Mesothelial cell of epicardium (in vitro differentiated cells): Measurements from ENCODE around the gene PARD3. TPM values are rescaled to one million over a fixed set of nuclear protein-coding genes. Genes with fewer than 3 reads are reported as not detected.

Experiments
- DNase-seq, 2 experiments: peaks; one replicate each; pipeline ENCODE4 v3.0.0; 2021; ENCODE audit warnings: low spot score in 2 of 2; ENCODE audit not compliant: unreplicated experiment in 2 of 2
- H3K27ac Mint-ChIP-seq: 2 replicates; pipeline ENCODE4 v1.8.0; 2021; ENCODE audit warnings: mixed read lengths
- H3K27me3 Mint-ChIP-seq: 2 replicates; pipeline ENCODE4 v1.8.0; 2021; ENCODE audit warnings: low read depth, mixed read lengths
- H3K36me3 Mint-ChIP-seq: 2 replicates; pipeline ENCODE4 v1.8.0; 2021; ENCODE audit warnings: mixed read lengths
- H3K4me1 Mint-ChIP-seq: 2 replicates; pipeline ENCODE4 v1.8.0; 2021; ENCODE audit warnings: mixed read lengths
- H3K4me3 Mint-ChIP-seq: 2 replicates; pipeline ENCODE4 v1.8.0; 2021; ENCODE audit warnings: mild to moderate bottlenecking, moderate library complexity, mixed read lengths
- H3K9me3 Mint-ChIP-seq: 2 replicates; pipeline ENCODE4 v1.8.0; 2021; ENCODE audit warnings: mixed read lengths
- CTCF ChIP-seq: fragments of 200-600 bp; sonication (generic); IDR thresholded peaks from one replicate; pipeline ENCODE4 v1.5.0; 2021; ENCODE audit warnings: antibody characterized with exemption; ENCODE audit not compliant: unreplicated experiment
- total RNA-seq: library from RNA; stranded (reverse); gene quantifications from 3 replicates; pipeline ENCODE4 v1.2.1, GENCODE V29; 2021

PARD3 gene
- total RNA-seq, 1 donor from 2014 or later = 73.2 TPM

DNA sequence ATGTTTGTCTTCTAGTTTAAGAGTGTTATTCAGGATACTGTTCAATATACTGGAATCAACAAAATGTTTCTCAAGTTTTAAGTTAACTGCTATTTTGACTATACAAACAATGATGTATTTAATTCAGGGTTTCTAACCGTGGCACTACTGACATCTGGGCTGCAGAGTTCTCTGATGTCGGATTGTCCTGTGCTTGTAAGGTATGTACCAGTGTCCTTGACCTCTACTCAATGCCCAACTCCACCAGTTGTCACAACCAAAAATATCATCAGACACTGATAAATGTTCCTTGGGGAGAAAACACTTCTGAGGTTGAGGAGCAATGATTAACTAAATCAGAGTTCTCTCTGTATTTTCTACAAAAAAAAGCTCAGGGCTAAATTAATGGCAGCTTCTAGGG is 301.5 kb downstream of the PARD3 start:
- no peak for TF ChIP-seq CTCF
- H3K27me3 Mint-ChIP-seq = no peaks in the 10 kb centered on the region
- no peak overlapping the region for H3K4me3 Mint-ChIP-seq

GRCh38 chr10:34507217-34507616 is 307.9 kb downstream of the PARD3 start:
- Mint-ChIP-seq H3K4me1 (peaks cover 3% of the 10 kb centered on the region), H3K27ac (no peak overlapping the region), H3K9me3 (no peaks in the 10 kb centered on the region), H3K36me3 (no peaks in the 10 kb centered on the region), H3K4me3 (no peak overlapping the region), H3K27me3 (no peaks in the 10 kb centered on the region)
- DNase-seq = no peak
- no peak for TF ChIP-seq CTCF

More for the DNA sequence above, 301.5 kb downstream of the PARD3 start:
- peaks cover 4% of the 10 kb centered on the region for H3K4me1 Mint-ChIP-seq
- peaks cover 23% of the 10 kb centered on the region for H3K36me3 Mint-ChIP-seq
- DNase-seq = no peak
- H3K27ac Mint-ChIP-seq = no peak overlapping the region
- peaks cover 9% of the 10 kb centered on the region for H3K9me3 Mint-ChIP-seq

GRCh38 chr10:34506786-34507185 is 308.3 kb downstream of the PARD3 start:
- no peak for TF ChIP-seq CTCF
- peaks cover 4% of the 10 kb centered on the region for H3K36me3 Mint-ChIP-seq
- no peak overlapping the region for H3K27ac Mint-ChIP-seq
- H3K4me1 Mint-ChIP-seq = peaks cover 3% of the 10 kb centered on the region
- H3K4me3 Mint-ChIP-seq = no peak overlapping the region
- H3K27me3 Mint-ChIP-seq = no peaks in the 10 kb centered on the region
- no peaks in the 10 kb centered on the region for H3K9me3 Mint-ChIP-seq
- no peak for DNase-seq

- Mint-ChIP-seq H3K9me3 (no peaks in the 10 kb centered on the region), H3K4me1 (peaks cover 3% of the 10 kb centered on the region)
Observed at GRCh38 chr10:34505338-34505737, 309.8 kb downstream of the PARD3 start.

GRCh38 chr10:34504534-34504933 is 310.6 kb downstream of the PARD3 start:
- Mint-ChIP-seq H3K9me3 (no peaks in the 10 kb centered on the region), H3K4me1 (peaks cover 8% of the 10 kb centered on the region), H3K4me3 (no peak overlapping the region), H3K36me3 (peaks cover 6% of the 10 kb centered on the region), H3K27ac (peak overlapping the region; percentile 62), H3K27me3 (no peaks in the 10 kb centered on the region)
- no peak for TF ChIP-seq CTCF
- DNase-seq = no peak

More at GRCh38 chr10:34505338-34505737, 309.8 kb downstream of the PARD3 start:
- DNase-seq = no peak
- H3K4me3 Mint-ChIP-seq = no peak overlapping the region
- peaks cover 6% of the 10 kb centered on the region for H3K36me3 Mint-ChIP-seq
- no peak for TF ChIP-seq CTCF
- no peaks in the 10 kb centered on the region for H3K27me3 Mint-ChIP-seq
- peak overlapping the region; percentile 7 for H3K27ac Mint-ChIP-seq

DNA sequence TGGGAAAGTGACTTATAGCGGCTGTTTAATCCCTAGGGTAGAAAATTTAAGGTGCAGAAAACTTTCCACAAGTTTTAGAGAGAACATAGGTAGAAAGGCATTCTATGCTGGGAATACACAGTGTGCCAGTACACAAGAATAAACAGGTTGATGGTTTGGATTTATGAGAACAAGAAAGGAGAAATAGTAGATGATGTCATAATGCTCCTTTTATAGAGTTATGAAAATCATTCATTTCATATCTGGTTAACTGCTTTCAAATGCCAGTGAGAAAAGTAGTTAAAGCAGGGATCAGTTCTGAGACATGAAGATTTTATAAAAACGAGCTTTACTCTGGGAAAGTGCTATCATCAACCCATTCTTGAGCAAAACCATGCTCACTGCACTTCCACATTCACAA is 311.4 kb downstream of the PARD3 start:
- DNase-seq = no peak
- Mint-ChIP-seq H3K27me3 (no peaks in the 10 kb centered on the region), H3K4me1 (peaks cover 12% of the 10 kb centered on the region), H3K36me3 (peaks cover 6% of the 10 kb centered on the region), H3K27ac (peak overlapping the region; percentile 48), H3K4me3 (no peak overlapping the region), H3K9me3 (no peaks in the 10 kb centered on the region)
- no peak for TF ChIP-seq CTCF
